HG03025 (cell line): ENCODE data around the gene NPDC1.
A peak's percentile ranks its signal among the peaks of the same experiment; 100 is the strongest.

Experiments used
- ATAC-seq: cut with Tn5 transposase; IDR thresholded peaks from one replicate; pipeline ENCODE4 v1.9.1; 2021; ENCODE audit warnings: mild to moderate bottlenecking, moderate library complexity; ENCODE audit not compliant: unreplicated experiment, low FRiP score

Gene NPDC1

GRCh38 chr9:137046088-137046787 lies at the start of gene NPDC1:
Gene NPDC1 (minus strand): TSS chr9:137046177. CDS start chr9:137045989, 188 bp downstream.
- ATAC-seq = no peak

- no peak for ATAC-seq
Observed at GRCh38 chr9:137089232-137089947, 43.4 kb upstream of the NPDC1 start.

GRCh38 chr9:137088121-137088520 lies 42.1 kb upstream of the NPDC1 start:
- no peak for ATAC-seq

- ATAC-seq = peak; percentile 0
Observed at GRCh38 chr9:137087409-137087925, 41.5 kb upstream of the NPDC1 start.

- peak; percentile 85 for ATAC-seq
Observed at GRCh38 chr9:137086531-137087408, 40.8 kb upstream of the NPDC1 start, which contains the start of gene MAN1B1. Gene MAN1B1 (plus strand): TSS chr9:137086985. CDS start chr9:137087000, 15 bp downstream.

- peak; percentile 7 for ATAC-seq
Observed at GRCh38 chr9:137085920-137086530, 40.0 kb upstream of the NPDC1 start.

- no peak for ATAC-seq
Observed at GRCh38 chr9:137084526-137084925, 38.5 kb upstream of the NPDC1 start.

- no peak for ATAC-seq
Observed at GRCh38 chr9:137083394-137084004, 37.5 kb upstream of the NPDC1 start.

- no peak for ATAC-seq
Observed at GRCh38 chr9:137082925-137083290, 36.9 kb upstream of the NPDC1 start.

- no peak for ATAC-seq
Observed at GRCh38 chr9:137082222-137082924, 36.4 kb upstream of the NPDC1 start.

- no peak for ATAC-seq
Observed at GRCh38 chr9:137080260-137081122, 34.5 kb upstream of the NPDC1 start.

GRCh38 chr9:137079401-137079787 lies 33.4 kb upstream of the NPDC1 start:
- no peak for ATAC-seq

- ATAC-seq = no peak
Observed at GRCh38 chr9:137078701-137079400, 32.9 kb upstream of the NPDC1 start.

GRCh38 chr9:137077758-137078693 lies 32.0 kb upstream of the NPDC1 start:
- peak; percentile 12 for ATAC-seq

- peak; percentile 41 for ATAC-seq
Observed at GRCh38 chr9:137077010-137077747, 31.2 kb upstream of the NPDC1 start, which contains the start of gene UAP1L1. Gene UAP1L1 (plus strand): TSS chr9:137077517. CDS start chr9:137077533, 16 bp downstream.

- no peak for ATAC-seq
Observed at GRCh38 chr9:137076636-137077009, 30.6 kb upstream of the NPDC1 start.
